ENCODE measurements around the gene CDH15. TPM values are rescaled to one million over a fixed set of nuclear protein-coding genes. Genes with fewer than 3 reads are reported as not detected.

Gene CDH15
- total RNA-seq, 1 experiment from 2014 or later: not detected

GRCh38 chr16:89133457-89134127 lies 38.0 kb upstream of the CDH15 start:
- Histone ChIP-seq H3K4me1 (no peaks in the 10 kb centered on the region), H3K36me3 (ENCODE audit: control insufficient read depth, insufficient read depth, low read length) (no peaks in the 10 kb centered on the region), H3K9me3 (no peaks in the 10 kb centered on the region), H3K27me3 (replicated peaks; ENCODE audit: control insufficient read depth, insufficient read depth, low read length) (no peaks in the 10 kb centered on the region), H3K4me3 (ENCODE audit: low read depth, low read length) (no peak overlapping the region)
- no peak overlapping the region for H3K4me3 Mint-ChIP-seq (ENCODE audit: unreplicated experiment)
- intact Hi-C loops (cut with micrococcal nuclease; ENCODE audit: unreplicated experiment): no loop called here
- DNase-seq: no peak
- POLR2A ChIA-PET: no interaction called here
- no peaks in the 10 kb centered on the region for H3K27me3 Mint-ChIP-seq (ENCODE audit: insufficient read depth, unreplicated experiment)
- TF ChIP-seq CTCF (IDR thresholded peaks at IDR 0.05; ENCODE audit: insufficient read depth in 1 of 2, low read depth in 1 of 2, low read length in 1 of 2, severe bottlenecking in 1 of 2, unreplicated experiment in 1 of 2): no peak
- BruUV-seq (replicated peaks): no TSS peak
- CTCF ChIA-PET: no interaction called here
- no peak overlapping the region for H3K27ac Mint-ChIP-seq (ENCODE audit: unreplicated experiment)
- peaks cover 22% of the 10 kb centered on the region for H3K9me3 Mint-ChIP-seq (ENCODE audit: unreplicated experiment)
- H3K36me3 Mint-ChIP-seq (ENCODE audit: insufficient read depth, unreplicated experiment): peaks cover 16% of the 10 kb centered on the region
- H3K4me1 Mint-ChIP-seq (ENCODE audit: low read depth, unreplicated experiment): no peaks in the 10 kb centered on the region

GRCh38 chr16:89134269-89134668 lies 37.3 kb upstream of the CDH15 start:
- no peak overlapping the region for H3K4me3 ChIP-seq (ENCODE audit: low read depth, low read length)
- no peaks in the 10 kb centered on the region for H3K36me3 ChIP-seq (ENCODE audit: control insufficient read depth, insufficient read depth, low read length)
- peaks cover 15% of the 10 kb centered on the region for H3K9me3 Mint-ChIP-seq (ENCODE audit: unreplicated experiment)
- H3K9me3 ChIP-seq: no peaks in the 10 kb centered on the region
- H3K4me3 Mint-ChIP-seq (ENCODE audit: unreplicated experiment): no peak overlapping the region
- H3K27me3 Mint-ChIP-seq (ENCODE audit: insufficient read depth, unreplicated experiment): no peaks in the 10 kb centered on the region
- CTCF ChIA-PET: interaction anchor here (0.6 kb wide), 1 partner anchor 56 kb away, joined by 3 read pairs; no protein-coding TSS in a partner anchor
- peaks cover 16% of the 10 kb centered on the region for H3K36me3 Mint-ChIP-seq (ENCODE audit: insufficient read depth, unreplicated experiment)
- no peaks in the 10 kb centered on the region for H3K4me1 Mint-ChIP-seq (ENCODE audit: low read depth, unreplicated experiment)
- no peaks in the 10 kb centered on the region for H3K4me1 ChIP-seq
- TF ChIP-seq CTCF (IDR thresholded peaks at IDR 0.05; ENCODE audit: insufficient read depth in 1 of 2, low read depth in 1 of 2, low read length in 1 of 2, severe bottlenecking in 1 of 2, unreplicated experiment in 1 of 2): no peak
- DNase-seq: no peak
- H3K27me3 ChIP-seq (replicated peaks; ENCODE audit: control insufficient read depth, insufficient read depth, low read length): no peaks in the 10 kb centered on the region
- H3K27ac Mint-ChIP-seq (ENCODE audit: unreplicated experiment): no peak overlapping the region
- intact Hi-C loops (cut with micrococcal nuclease; ENCODE audit: unreplicated experiment): no loop called here
- no TSS peak for BruUV-seq (replicated peaks)
- POLR2A ChIA-PET: no interaction called here

- Histone ChIP-seq H3K36me3 (ENCODE audit: control insufficient read depth, insufficient read depth, low read length) (no peaks in the 10 kb centered on the region), H3K9me3 (no peaks in the 10 kb centered on the region), H3K27me3 (replicated peaks; ENCODE audit: control insufficient read depth, insufficient read depth, low read length) (no peaks in the 10 kb centered on the region), H3K4me3 (ENCODE audit: low read depth, low read length) (no peak overlapping the region), H3K4me1 (no peaks in the 10 kb centered on the region)
- BruUV-seq (replicated peaks): no TSS peak
- Mint-ChIP-seq H3K27ac (ENCODE audit: unreplicated experiment) (no peak overlapping the region), H3K36me3 (ENCODE audit: insufficient read depth, unreplicated experiment) (peaks cover 16% of the 10 kb centered on the region), H3K27me3 (ENCODE audit: insufficient read depth, unreplicated experiment) (no peaks in the 10 kb centered on the region), H3K9me3 (ENCODE audit: unreplicated experiment) (peaks cover 10% of the 10 kb centered on the region), H3K4me1 (ENCODE audit: low read depth, unreplicated experiment) (no peaks in the 10 kb centered on the region), H3K4me3 (ENCODE audit: unreplicated experiment) (no peak overlapping the region)
- DNase-seq: no peak
- ChIA-PET CTCF (no interaction called here), POLR2A (no interaction called here)
- intact Hi-C loops (cut with micrococcal nuclease; ENCODE audit: unreplicated experiment): no loop called here
- TF ChIP-seq CTCF (IDR thresholded peaks at IDR 0.05; ENCODE audit: insufficient read depth in 1 of 2, low read depth in 1 of 2, low read length in 1 of 2, severe bottlenecking in 1 of 2, unreplicated experiment in 1 of 2): no peak
Measured at GRCh38 chr16:89135166-89135565, 36.4 kb upstream of the CDH15 start.
